T-helper 9 cell (primary cell): ENCODE data around the gene CCDC13.

Experiments
- DNase-seq: peaks from one replicate; pipeline ENCODE4 v3.0.0-alpha.2; 2020

CCDC13 gene

DNA sequence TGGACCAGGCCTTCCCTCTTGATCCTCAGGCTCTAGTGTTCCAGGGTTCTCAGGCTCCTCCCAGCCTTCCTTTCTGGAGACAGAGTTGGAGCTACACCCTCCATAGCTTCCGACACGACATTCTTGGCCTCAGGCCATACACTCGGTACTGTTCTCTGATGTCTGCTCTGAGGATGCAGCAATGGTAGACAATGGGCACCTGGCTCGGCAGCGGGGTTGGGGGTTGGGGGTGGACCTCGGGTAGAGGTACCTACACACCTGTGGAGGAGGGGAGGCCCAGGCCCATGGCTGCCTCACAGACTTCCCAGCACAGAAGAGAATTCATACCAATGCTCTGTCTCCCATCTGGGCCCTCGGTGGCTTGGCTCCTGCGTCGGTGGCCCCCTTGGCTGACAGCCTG lies 21.4 kb downstream of the CCDC13 start:
- no peak for DNase-seq

DNA sequence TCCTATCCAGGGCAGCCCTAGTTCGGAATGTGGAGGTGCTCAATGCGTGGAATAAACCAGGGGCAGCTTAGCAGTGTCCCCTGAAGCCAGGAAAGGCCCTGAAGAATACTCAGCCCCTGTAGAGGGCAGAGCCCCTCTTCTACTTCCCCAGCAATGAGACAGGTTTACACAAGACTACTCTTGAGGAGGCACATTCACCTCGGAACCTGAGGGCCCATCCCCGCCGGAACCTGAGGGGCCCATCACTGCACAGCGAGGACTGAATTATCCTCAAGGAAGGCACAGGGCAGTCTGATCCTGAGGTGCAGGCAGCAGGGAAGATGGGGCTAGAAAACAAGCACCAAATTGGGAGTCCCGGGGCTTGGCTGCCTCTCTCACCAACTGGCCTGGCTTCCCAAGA lies 22.2 kb downstream of the CCDC13 start:
- no peak for DNase-seq

DNA sequence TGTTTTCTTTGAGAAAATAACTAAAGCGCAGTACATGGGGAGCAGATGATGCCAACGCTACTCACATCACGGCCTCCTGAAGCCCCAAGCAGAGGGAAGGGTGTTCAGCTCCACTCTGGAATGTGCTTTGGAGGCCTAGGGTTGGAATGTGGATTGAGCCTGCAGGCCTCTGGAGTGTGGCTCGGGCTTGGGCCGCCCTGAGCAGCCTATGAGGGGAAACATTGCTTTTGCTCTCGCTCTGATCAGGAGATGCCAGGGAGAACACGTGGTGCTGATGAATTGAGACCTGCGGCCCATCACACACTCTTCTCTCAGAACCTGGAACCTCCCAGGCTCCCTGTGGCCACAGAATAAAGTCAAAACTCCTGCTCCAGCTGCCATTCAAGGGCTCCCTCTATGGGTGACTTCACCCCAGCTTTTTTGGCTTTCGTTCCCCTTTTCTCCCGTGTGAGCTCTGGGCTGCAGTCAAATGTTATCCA lies 23.3 kb downstream of the CCDC13 start:
- no peak for DNase-seq

DNA sequence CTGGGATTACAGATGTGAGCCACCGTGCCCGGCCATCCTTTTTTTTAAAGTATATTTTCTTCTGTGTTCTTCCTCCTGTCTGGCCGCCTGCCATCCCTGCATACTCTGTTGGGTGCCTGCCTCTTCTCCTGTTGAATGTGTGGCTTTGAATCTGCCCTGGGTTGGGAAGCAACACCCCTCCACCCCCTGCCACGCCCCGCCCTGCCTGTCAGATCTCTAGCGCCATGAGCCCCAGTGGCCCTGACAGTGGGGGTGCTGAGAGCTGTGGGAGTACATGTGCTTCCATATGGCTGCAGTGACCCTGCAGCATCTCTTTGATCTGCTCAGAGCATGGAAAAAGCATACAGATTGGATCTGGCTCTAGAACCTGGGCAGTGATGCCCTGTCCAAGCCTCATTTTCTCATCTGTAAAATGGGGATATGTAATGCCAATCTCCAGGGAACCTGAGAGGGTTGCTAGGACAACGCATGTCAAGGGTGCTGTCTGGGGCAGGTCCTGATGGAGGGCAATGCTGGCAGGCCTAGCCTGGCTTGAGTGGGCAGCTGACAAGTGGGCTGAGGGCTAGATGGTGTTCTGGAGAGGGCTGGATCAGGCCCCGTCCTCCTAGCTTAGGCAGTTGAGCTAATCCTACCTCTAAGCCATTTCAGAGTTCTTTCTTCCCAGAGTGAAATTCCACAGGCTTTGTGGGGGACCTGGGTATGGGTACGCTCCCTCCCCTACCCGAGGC lies 23.9 kb downstream of the CCDC13 start:
- DNase-seq = no peak

DNA sequence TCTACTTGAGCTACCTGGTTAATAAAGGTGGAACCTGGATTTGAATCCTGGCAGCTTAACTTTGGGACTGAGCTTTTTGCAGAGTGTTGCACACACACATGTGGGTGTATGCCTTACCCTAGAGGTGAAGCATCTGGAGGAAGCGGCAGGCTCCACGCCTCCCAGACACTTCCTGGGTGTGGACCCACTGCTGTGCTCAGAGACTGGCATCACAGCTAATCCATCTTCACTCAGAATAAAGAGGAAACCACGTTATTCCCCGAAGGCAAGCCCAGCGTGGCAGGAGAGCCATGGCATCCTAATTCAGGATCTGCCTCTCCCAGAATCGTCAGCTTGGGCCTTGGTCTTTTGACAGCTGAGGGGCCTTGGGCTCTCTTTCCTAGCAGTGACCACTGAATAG lies 25.5 kb downstream of the CCDC13 start:
- peak; percentile 13 for DNase-seq

DNA sequence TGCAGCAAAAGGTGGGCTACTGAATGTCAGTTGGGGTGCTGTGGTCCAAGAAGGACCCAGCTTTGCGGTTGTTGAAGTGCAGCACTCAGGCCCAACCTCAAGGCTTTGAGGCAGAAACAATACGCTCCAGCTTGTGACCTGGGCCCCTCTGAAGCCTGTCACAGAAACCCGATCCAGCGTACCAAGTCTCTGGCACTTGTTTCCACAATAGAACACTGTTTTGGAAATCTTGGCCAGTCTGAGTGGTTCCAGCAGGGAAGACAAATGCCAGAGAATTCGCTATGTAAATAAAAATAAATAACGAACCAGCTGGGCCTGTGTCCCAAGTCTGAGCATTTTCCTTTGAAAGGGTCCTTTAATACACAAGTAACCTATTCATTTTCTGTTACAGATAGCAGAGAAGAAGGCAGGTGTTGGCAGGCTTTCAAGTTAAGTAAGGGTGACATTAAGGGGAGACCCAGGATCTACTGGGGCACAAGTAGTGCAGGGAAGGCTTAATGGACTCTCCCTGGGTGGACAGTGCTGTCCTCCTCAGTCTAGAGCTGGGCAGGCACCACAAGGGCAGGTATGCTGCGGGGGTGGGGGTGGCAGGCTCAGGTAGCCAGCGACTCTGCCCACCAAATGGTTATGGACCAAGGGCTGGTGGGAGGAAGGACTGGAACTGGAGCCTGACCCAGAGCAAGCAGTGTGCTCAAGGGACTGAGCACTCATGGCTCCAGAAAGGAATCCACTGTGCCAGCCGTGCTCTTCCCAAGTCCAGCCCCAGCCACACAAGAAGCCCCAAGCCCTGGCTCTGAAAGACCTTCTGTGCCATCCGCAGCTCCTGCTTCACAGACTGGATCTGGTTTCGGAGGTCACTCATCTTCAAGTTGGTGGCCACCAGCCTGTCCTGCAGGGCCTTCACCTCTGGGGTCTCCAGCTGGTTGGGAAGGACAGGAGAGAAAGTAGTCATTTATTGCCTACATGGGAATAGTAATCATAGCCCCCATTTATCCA lies 26.3 kb downstream of the CCDC13 start:
- no peak for DNase-seq

DNA sequence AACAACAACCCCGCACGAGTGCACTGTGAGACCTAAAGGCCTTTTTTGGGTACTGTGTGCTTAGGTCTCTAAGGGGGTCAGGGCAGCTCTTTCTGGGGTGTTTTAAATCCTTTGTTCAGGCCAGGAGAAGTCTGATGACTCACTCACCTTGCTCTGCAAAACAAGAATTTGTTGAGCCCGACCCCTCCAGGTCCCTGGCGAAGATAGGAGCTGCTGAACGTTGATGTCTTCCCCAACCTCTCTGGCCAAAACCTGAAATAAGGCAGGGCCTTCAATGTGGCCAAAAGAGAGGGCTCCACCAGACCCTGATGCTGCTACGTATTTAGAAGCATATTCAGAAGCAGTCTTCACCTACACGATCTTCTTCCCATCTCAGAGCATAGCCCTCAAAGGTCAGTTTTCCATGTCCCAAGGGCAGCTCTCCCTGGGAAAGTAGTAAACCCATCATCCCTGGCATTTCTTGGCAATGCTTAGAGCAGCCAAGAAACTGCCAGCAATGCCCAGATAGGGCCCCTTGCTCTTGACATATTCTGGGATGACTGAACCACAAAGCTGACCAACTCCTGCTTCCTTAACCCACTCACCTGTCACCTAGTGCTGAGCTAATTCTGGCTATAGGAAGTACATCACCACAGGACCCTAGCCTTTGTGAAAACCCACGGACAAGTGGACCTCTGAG lies 27.1 kb downstream of the CCDC13 start:
- DNase-seq = no peak

DNA sequence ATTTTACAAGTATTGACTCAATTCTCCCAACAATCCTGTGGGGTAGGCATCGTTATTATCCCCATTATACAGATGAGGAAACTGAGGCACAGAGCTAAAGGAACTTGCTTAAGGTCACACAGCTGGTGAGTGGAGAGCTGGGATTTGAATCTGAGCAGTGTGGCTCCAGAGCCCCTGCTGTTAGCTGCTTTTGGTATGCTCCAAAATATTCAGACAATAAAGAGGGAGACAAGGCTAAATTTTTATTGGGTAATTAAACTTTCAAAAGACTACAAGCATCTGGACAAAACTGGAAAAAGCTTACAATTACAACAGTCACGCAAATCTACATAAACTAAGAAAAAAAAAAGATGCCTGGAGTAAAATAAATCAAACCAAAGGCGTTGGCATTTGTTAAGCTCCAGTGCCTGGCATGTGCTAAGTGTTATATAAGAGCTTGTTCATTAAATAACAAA lies 27.7 kb downstream of the CCDC13 start:
- no peak for DNase-seq

DNA sequence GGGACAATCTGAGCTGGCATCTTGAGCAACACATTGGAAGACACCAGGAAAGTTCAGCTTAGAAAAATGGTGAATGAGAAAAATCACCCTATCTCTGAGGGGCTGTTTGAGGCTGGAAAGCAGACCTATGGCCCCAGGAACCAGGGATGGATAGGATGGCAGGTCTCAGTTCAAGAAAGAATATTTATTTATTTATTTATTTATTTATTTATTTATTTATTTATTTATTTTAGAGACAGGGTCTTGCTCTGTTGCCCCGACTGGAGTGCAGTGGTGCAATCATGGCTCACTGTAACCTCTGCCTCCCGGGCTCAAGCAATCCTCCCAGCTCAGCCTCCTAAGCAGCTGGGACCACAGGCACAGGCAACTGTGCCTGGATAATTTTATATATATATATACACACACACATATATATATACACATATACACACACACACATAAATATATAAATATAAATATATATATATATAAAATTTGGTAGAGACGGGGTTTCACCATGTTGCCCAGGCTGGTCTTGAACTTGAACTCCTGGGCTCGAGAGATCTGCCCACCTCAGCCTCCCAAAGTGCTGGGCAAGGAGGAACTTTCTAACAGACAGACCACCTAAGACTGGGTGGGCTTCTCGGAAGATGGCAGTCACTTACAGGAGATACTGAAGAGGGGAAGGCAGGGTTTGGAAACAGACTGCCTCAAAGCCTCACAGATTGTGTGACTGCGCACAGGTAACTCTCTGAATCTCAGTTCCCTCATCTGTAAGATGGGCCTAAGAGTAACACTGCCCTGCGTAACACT lies 29.7 kb downstream of the CCDC13 start:
- DNase-seq = no peak

DNA sequence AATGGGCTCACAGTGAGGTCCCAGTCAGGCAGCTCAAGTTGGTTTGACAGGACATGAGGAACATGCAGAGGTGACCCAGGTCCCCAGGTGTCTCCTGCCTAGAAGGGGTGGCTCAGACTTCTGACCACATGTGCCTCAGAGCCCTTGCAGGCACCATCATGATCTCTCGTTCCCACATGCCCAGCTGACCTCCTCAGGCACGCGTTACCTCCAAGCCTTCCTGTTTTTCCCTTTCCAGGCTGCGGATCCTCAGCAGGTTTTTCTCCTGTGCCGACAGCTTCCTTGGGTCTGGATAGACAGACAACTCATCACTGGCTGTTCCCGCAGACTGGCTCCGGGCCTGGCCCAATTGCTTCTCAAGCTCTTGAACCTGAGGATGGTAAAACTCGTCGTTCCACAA lies 30.4 kb downstream of the CCDC13 start:
- no peak for DNase-seq

DNA sequence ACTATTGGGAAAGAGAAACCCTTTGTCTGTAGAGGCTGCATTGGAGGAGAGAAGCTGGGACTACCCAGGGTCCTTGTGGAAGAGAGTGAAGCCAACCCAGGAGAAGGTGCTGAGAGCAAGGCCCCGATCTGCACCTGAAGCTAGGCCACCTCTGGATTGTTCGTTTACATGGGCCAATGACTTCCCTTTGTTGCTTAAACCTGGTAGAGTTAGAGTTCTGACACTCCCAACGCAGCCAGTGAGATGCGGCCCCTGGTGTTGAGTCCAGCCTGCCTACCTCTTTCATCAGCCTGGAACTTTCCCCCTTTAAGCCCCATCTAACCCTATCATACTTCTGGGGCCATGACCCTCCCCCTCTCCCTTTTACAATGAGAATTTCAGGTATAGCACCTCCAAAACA lies 30.8 kb downstream of the CCDC13 start:
- no peak for DNase-seq

DNA sequence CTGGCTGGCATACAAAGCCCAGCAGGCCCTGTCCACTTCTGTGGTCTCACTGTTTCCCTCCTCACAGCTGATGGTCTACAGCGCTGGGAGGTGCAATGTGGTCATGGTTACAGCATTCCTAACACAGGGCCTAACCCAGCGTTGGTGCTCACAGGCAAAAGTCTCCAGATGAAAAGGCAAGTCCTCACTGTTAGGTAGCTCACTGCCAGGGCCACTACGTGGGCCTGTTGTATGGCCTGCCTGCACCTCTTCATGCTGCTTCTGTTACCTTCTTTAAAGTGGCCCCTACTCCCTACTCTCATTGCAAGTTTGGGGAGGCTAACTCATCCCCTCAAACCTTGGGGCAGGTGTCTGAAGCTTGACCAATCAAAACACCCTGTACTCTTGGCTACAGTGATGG lies 31.3 kb downstream of the CCDC13 start:
- no peak for DNase-seq

DNA sequence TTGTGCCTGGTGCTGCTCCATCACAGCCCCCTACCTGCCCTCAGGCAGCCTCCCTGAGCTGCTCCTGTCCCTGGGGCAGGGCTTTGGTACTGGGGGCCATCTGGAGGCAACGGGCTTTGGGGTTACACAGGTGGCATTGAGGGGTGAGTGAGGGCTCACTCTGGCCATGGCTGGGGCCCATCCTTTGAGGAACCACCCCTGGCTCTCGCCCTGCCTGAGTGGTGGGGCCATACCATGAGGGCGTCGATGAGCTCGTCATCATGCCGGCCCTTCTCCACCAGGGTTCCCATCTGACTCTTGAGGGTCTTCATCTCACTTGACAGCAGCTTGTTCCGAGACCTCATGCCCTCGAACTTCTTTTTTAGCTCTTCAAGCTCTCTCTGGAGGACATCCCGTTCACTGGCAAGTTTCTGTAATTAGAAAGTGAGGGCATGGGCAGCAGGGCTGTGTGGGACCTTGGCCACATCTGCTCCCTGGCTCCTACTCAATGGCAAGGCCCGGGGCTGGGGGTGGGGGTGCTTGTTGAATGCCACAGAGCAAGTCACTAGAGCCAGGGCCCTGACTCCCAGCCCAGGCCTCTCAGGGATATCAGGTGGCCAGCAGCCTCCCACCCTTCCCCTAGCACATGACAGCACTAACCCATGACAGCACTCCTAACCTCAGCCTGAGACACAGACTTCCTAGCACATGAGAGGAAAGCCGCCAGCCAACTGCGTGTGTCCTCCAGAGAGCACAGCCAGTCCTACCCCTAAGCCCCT lies 33.5 kb downstream of the CCDC13 start:
- no peak for DNase-seq

DNA sequence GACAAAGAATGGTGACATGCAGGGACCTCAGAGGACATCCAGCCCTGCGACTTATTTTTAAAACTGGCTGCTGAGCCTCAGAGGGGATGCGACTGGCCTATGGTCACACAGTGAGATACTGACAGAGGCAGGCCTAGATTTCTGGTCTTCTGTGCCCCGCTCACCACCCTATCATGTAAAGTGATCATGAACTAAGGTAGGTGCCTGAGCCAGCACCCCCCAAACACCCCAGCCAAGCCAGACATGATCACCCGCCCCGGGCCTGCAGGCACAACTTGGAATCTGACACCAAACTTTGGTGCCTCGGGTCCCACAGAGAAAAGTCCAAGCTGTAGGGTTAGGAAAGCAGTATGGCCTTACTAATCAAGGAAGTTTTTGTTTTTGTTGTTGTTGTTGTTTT lies 36.5 kb downstream of the CCDC13 start:
- DNase-seq = no peak

DNA sequence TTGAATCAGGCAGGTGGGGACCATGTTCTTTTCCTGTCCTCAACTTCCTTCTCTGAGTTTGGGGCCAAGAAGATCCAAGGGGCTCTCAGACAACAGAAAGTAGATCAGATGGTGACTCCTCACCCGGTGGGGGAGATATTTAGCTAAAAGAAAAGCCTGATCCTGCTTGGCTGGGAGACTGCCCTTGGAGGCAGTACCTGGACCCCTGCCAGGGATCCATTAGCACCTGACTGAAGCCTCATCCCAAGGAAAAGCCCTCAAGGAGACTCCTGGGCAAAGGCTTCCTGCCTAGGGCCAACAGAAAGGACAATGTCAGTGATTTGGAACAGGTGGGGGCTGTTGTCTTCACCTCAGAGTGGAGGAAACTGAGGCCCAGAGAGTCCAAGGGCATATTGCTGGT lies 37.0 kb downstream of the CCDC13 start:
- DNase-seq = no peak

DNA sequence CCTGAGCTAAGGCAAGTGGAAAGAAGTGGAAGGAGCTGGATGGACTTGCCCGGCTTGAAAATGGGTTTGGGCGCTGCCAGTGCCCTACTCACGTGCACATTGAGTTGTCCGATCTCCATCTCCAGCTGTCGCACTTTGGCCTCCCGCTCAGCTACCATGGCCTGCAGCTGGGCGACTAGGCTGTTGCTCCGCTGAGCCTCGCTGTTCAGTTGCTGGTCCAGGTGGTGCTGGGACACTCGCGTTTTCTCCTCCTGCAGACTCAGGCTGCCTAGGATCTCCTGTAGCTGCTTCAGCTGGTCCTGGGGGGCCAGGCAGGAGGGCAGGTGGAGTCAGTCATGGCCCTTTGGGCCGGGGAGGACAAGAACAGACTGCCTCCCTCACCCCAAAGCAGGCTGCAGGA lies 37.4 kb downstream of the CCDC13 start:
- no peak for DNase-seq

DNA sequence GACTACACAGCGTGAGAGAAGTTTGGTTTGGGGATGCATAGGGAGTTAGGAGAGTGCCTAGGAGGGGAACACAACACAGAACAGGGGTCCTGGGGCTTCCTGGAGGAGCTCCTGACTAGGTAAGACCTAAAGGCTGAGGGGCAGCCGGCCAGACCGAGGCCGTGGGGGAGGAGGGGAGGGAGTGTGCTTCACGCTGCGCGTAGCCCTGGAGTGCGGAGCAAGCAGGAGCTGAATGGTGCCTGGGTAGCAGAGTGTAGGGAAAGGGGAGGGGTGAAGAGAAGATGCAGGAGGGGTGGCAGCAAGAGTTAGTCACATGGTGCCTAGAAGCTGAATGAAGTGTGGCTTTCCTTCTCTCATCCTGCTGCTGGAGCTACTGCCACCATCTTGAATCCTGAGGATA lies 38.0 kb downstream of the CCDC13 start:
- DNase-seq = no peak

DNA sequence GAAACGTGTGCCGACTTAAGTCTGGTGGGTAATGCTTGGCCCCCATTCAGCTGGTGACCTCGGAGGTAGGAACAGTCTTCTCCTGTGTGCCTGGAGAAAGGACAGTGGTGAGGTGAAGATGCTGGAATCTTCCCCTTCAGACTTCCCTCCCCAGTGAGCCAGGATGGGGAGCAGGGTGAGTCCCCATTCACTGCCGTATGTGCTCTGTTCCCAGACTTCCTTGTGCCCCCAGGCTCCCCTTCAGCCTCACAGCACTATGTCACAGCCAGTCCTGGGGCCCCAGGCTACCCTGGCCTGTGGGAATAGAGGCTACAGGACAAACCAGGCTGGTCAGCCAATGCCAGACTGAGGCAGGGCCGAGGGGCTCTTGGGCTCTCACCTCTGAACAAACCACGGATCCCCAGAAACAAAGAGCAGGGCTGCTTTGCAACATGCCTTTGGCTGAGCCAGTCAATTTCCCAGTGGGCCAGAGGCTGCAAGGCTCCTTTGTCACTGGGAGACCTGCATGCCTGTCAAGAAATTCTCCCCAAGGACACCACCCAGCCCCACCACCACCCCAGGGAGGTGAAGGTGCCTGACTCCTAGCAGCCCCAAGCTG lies 38.7 kb downstream of the CCDC13 start:
- no peak for DNase-seq

DNA sequence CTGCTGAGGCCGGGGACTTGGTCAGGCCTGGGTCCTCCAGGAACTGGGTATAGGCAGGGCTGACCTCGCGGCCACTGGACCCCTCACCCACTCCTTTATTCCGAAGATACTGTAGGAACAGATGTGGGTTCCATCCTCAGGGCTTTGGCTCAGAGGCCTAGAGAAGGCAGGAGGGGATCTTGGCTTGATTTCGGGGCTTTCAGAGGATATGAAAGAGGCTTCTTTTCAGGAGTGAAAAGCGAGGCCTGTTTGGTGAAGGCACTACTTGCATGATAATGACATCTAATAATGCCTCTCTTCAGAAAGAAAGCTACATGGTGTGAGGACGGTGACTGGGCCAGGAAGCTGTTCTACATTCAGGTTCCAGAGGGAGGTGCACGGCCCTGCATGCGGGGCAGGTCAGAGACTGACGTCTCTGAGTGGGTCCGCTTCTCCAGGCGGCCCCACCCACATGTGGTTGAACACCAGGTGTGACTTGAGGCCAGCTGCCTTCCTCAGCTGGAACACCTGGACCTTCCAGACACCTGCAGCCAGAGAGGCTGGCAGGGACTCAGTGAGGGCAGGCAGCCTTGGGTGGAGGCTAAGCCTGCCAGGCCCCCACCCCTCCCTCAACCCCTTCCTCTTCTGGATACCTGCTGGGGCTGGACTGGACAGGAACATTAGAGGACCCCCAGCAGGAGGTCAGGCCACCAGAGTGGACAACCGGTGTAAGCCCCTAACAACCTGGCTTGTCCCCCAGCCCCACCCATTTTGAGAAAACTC lies 39.4 kb downstream of the CCDC13 start:
- DNase-seq = no peak

DNA sequence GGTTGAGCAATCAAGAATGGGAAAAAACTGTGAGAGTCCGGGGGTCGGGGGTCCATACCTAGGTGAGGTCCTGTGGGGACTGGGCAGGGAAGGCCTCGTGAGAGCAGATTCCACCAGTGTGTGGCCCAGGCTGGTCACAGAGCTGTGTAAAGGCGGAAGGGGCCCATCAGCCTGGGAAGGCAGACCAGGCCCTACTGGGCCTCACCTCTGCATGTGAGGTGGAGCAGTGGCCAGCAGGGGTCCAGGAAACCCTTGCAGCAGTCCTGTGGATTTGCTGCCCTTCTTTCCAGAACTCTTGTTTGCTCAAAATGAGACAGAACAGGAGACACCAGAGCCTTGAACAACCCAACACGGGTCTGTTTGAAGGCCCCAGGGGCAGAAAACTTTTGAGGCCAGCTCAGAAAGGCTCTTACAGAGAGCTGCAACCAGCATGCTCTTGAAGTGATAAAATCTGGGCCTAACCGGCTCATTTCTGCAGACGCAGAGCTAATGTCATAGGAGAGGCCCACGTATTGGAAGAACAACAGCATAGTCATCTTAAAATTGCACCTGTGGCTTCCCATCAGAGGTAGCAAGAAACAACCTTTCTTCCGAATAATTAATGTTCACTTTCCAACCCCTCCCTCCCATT lies 40.1 kb downstream of the CCDC13 start:
- DNase-seq = no peak
